Type B pancreatic cell (in vitro differentiated cells): ENCODE measurements around the gene CTDP1. TPM values are rescaled to one million over a fixed set of nuclear protein-coding genes. Genes with fewer than 3 reads are reported as not detected.

Experiments
- DNase-seq: peaks from one replicate; pipeline ENCODE4 v3.0.0; 2021; ENCODE audit warnings: mixed read lengths; ENCODE audit not compliant: unreplicated experiment; ENCODE audit errors: extremely low spot score
- H3K27ac Mint-ChIP-seq: 2 replicates; pipeline ENCODE4 v1.8.0; 2021; ENCODE audit warnings: mild to moderate bottlenecking, mixed read lengths
- H3K27me3 Mint-ChIP-seq: 2 replicates; pipeline ENCODE4 v1.8.0; 2021; ENCODE audit warnings: mixed read lengths
- H3K36me3 Mint-ChIP-seq: 2 replicates; pipeline ENCODE4 v1.8.0; 2021; ENCODE audit warnings: mixed read lengths
- H3K4me1 Mint-ChIP-seq: one replicate; pipeline ENCODE4 v1.8.0; 2021; ENCODE audit warnings: mixed read lengths; ENCODE audit not compliant: unreplicated experiment
- H3K4me3 Mint-ChIP-seq: 2 replicates; pipeline ENCODE4 v1.8.0; 2021; ENCODE audit warnings: mild to moderate bottlenecking, mixed read lengths
- H3K9me3 Mint-ChIP-seq: 2 replicates; pipeline ENCODE4 v1.8.0; 2021; ENCODE audit warnings: mixed read lengths
- long read RNA-seq: library from polyadenylated mRNA; unstranded; transcript quantifications from one replicate; pipeline ENCODE4 v2.0.0, GENCODE V29; 2020
- total RNA-seq: library from RNA; stranded (reverse); gene quantifications from 2 replicates; pipeline ENCODE4 v1.2.1, GENCODE V29; 2021; ENCODE audit warnings: low replicate concordance
- TF ChIP-seq, protein P1 (sequence below): fragments of 200-600 bp; sonication (generic); conservative IDR thresholded peaks from 2 replicates; pipeline ENCODE4 v1.5.0; 2021; ENCODE audit warnings: antibody characterized with exemption, mild to moderate bottlenecking

The CTDP1 gene, protein sequence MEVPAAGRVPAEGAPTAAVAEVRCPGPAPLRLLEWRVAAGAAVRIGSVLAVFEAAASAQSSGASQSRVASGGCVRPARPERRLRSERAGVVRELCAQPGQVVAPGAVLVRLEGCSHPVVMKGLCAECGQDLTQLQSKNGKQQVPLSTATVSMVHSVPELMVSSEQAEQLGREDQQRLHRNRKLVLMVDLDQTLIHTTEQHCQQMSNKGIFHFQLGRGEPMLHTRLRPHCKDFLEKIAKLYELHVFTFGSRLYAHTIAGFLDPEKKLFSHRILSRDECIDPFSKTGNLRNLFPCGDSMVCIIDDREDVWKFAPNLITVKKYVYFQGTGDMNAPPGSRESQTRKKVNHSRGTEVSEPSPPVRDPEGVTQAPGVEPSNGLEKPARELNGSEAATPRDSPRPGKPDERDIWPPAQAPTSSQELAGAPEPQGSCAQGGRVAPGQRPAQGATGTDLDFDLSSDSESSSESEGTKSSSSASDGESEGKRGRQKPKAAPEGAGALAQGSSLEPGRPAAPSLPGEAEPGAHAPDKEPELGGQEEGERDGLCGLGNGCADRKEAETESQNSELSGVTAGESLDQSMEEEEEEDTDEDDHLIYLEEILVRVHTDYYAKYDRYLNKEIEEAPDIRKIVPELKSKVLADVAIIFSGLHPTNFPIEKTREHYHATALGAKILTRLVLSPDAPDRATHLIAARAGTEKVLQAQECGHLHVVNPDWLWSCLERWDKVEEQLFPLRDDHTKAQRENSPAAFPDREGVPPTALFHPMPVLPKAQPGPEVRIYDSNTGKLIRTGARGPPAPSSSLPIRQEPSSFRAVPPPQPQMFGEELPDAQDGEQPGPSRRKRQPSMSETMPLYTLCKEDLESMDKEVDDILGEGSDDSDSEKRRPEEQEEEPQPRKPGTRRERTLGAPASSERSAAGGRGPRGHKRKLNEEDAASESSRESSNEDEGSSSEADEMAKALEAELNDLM
- 21.1 and 27.6 TPM in 2 replicates for total RNA-seq
- long read RNA-seq, result 0 reads

DNA sequence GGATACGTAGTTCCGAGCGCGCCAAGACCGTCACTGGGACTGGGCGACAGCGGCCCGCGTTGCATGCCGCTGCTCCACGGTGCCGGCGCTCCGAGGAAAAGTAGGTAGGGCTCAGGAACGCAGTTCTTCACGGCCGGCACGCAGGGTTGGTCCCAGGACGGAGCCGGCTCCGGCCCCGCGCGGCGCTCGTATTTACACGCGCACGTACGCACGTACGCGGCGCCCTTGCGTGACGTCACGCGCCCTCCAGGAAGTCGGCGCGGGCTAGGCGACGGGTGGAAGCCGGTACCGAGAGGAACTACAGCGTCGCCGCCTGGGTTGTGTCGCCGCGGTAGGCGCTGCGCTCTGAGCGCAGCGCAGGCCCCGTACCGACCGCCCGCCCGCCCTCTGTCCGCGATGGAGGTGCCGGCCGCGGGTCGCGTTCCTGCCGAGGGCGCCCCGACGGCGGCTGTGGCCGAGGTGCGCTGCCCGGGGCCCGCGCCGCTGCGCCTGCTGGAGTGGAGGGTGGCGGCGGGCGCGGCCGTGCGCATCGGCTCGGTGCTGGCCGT lies at the start of gene CTDP1:
TSS of gene CTDP1 (plus strand) at position 252 of the 548 bp plus-strand sequence. CDS start at position 397, 145 bp downstream.
- Mint-ChIP-seq H3K36me3 (peaks cover 7% of the 10 kb centered on the region), H3K4me3 (peak within 1 kb of the TSS; percentile 98), H3K27me3 (no peaks in the 10 kb centered on the region), H3K27ac (peak within 1 kb of the TSS; percentile 100), H3K4me1 (peaks cover 17% of the 10 kb centered on the region), H3K9me3 (no peaks in the 10 kb centered on the region)
- TF ChIP-seq, protein P1, sequence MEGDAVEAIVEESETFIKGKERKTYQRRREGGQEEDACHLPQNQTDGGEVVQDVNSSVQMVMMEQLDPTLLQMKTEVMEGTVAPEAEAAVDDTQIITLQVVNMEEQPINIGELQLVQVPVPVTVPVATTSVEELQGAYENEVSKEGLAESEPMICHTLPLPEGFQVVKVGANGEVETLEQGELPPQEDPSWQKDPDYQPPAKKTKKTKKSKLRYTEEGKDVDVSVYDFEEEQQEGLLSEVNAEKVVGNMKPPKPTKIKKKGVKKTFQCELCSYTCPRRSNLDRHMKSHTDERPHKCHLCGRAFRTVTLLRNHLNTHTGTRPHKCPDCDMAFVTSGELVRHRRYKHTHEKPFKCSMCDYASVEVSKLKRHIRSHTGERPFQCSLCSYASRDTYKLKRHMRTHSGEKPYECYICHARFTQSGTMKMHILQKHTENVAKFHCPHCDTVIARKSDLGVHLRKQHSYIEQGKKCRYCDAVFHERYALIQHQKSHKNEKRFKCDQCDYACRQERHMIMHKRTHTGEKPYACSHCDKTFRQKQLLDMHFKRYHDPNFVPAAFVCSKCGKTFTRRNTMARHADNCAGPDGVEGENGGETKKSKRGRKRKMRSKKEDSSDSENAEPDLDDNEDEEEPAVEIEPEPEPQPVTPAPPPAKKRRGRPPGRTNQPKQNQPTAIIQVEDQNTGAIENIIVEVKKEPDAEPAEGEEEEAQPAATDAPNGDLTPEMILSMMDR, result no peak
- DNase-seq, result peak; percentile 91

DNA sequence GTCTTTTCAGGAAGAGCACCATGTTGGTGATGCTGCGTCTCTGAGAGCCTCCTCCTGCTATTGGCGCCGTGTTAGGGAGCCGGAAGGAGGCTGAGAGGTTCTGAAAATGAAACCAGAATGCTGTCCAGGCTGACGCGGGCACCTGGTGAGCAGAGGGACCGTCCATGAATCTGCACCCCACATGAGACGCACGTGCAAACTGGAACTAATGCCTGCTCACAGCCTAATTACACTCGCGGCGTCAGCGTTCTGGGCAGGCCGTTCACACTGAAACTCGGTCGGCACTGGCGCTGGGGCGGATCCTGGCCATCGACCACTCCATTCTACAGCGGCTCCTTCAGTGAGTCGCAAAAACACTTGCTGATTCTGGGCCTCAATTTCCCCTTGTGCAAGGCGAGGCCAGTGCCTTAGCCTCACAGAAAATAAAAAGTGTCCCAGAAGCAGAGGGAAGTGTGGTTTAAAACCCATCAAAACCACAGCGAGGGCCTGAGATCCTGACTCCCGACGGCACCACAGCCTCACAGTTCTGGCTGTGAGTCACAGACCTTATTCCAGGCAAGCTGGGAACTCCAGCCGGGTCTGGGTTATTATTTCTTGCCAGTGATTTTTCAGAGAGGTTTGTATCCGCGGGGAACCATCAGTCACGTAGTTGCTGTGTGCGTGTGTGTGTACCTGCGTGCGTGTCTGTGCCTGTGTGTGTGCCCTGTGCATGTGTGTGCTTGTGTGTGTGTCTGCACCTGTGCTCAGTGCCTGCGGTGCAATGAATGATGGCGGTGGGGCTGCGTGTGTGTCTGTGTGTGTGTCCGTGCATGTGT lies 49.1 kb upstream of the CTDP1 start:
- H3K27ac Mint-ChIP-seq, result no peak overlapping the region
- TF ChIP-seq, protein P1, result no peak
- peaks cover under 1% of the 10 kb centered on the region for H3K4me1 Mint-ChIP-seq
- peaks cover 6% of the 10 kb centered on the region for H3K9me3 Mint-ChIP-seq
- no peak overlapping the region for H3K4me3 Mint-ChIP-seq
- H3K36me3 Mint-ChIP-seq, result no peaks in the 10 kb centered on the region
- peaks cover 19% of the 10 kb centered on the region for H3K27me3 Mint-ChIP-seq
- peak; percentile 58 for DNase-seq

DNA sequence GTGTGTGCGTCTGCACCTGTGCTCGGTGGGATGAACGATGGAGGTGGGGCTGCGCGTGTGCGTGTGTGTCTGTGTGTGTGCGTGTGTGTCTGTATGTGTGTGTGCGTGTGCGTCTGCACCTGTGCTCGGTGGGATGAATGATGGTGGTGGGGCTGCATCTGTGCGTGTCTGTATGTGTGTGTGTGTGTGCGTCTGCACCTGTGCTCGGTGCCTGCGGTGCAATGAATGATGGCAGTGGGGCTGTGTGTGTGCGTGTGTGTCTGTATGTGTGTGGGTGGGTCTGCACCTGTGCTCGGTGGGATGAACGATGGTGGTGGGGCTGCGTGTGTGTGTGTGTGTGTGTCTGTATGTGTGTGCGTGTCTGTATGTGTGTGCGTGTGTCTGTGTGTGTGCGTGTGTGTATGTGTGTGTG lies 48.5 kb upstream of the CTDP1 start:
- Mint-ChIP-seq H3K27ac (no peak overlapping the region), H3K4me3 (no peak overlapping the region), H3K4me1 (no peaks in the 10 kb centered on the region), H3K36me3 (no peaks in the 10 kb centered on the region), H3K9me3 (peaks cover 6% of the 10 kb centered on the region), H3K27me3 (peaks cover 16% of the 10 kb centered on the region)
- no peak for DNase-seq
- TF ChIP-seq, protein P1, result no peak

DNA sequence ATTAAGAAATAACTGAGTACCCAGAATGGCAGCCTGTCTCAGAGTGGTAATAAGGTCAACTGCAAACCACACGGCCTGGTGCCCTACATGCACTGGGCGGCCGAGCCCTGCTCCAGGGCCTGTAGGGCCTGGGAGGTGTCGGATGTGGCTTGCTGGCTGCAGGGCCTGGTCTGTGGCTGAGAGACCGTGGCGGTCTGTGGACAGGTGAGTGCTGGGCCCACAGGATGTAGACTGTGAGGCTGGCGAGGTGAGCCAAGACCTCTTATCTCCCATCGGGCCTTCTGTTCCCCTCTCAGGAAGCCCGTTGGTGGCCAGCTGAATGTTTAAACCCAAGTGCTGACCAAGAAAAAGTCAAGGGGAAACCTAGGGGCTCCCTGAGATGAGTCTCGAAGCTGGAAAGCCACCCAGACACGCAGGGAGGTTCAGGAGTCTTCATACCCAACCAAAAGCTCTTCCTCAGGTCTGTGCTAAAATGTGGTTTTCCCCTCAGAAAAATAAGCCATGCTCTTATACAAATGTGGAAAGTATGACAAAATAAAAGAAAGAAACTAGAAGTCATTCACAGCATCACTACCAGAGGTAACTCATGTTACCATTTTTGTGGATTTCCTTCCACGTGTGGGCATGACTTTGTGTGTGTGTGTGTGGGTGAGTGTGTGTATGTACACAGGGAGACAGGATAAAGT lies 47.7 kb upstream of the CTDP1 start:
- Mint-ChIP-seq H3K4me1 (no peaks in the 10 kb centered on the region), H3K9me3 (peaks cover 6% of the 10 kb centered on the region), H3K27me3 (peaks cover 13% of the 10 kb centered on the region), H3K27ac (no peak overlapping the region), H3K36me3 (no peaks in the 10 kb centered on the region), H3K4me3 (no peak overlapping the region)
- TF ChIP-seq, protein P1, result no peak
- DNase-seq, result no peak
